Activated CD8-positive, alpha-beta memory T cell treated with anti-CD3 and anti-CD28 coated beads for 24 hours (primary cell): ENCODE measurements around the gene ST7.

Source experiments
- DNase-seq: peaks from one replicate; pipeline ENCODE4 v3.0.0-alpha.2; 2020

Gene ST7

DNA sequence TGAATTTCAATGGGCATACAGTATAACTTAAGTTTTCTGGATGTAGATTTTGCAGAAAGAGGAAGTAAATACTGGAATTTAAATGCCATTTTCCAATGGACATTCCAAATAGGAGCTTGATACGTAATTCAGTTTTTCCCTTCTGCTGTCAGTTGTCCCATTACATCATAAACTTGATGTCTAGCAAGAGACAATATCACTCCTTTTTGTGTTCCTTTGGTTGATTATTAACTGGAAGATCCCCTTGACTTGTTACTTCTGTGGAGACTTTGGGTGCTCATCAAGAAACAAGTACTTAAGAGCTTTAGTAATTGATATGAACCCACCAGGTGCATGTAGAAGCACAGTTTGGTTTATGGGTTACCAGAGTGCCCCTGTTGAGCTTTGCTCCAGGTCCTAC, 116.1 kb downstream of the ST7 start:
- no peak for DNase-seq

DNA sequence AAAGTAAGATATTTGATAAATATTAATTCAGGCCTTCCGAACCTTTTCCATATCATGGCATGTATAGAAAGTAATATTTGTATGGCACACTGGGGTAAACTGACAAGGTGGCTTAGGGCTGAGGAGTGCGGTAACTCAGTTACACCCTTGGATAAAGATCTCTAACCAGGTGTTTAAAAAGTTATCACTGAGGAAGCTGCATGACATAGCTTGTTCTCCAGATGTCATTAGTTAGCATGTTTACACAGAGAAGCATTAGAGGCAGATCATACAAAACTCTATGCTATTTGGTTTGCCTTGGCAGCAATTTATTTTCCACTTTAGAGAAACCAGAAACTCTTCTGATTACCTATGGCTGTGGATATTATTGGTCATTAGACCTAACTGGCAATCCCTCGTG, 118.2 kb downstream of the ST7 start:
- no peak for DNase-seq

DNA sequence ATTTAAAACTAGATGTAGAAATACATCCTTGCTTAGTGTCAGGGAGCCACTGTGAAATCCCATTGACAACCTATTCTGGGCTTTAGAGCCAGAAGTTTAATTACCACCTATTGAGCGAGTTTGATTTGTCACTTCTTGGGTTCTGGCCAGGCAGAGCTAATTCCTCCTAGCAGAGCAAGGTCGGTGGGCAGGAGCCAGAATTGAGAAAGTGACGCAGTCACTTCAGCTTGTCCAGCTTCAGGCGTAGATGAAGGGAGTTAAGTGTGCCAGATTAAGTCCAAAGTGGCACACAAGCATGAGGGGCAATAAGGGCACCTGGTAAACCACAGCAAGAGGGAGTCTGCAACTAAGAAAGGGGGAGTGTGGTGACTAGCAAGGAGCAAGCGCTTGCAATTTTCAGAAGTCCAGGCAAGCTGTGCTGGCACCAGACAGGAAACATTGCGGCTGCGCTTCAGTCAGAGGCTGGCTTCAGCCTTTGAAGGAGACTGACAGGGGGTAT, 119.4 kb downstream of the ST7 start:
- DNase-seq: no peak

DNA sequence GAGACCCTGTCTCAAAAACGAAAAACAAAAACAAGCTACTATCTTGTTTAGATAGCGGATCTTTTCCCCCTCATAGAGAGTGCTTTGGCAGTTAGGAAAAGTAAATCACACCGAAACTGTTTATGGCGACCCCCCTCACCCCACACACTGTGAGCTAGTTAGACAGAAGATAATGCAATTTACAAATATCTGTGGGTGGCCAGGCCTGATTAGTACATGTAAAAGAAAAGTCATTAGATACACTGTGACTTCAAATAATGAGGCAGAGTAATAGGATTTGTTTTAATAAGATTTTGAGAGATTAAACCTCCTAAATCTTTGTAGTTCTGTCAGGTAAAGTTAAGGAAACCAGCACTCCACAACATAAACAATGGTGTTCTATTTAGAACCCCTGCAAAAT, 121.1 kb downstream of the ST7 start:
- no peak for DNase-seq

DNA sequence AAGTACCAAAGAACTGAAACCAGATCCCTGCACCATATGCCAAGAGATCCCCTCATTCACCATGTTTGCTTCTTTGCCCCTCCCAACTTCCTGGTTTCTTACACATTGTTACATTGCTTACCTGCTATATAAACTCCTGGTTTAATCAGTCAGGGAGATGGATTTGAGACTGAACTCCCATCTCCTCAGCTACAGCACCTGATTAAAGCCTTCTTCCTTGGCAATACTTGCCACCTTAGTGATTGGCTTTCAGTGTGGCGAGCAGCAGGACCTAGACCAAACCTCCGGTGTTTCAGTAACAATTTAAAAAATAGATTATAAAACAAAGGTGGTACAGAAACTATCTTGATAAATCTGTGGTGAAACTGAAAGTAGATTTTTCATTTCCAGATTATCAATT, 122.6 kb downstream of the ST7 start:
- DNase-seq: no peak

DNA sequence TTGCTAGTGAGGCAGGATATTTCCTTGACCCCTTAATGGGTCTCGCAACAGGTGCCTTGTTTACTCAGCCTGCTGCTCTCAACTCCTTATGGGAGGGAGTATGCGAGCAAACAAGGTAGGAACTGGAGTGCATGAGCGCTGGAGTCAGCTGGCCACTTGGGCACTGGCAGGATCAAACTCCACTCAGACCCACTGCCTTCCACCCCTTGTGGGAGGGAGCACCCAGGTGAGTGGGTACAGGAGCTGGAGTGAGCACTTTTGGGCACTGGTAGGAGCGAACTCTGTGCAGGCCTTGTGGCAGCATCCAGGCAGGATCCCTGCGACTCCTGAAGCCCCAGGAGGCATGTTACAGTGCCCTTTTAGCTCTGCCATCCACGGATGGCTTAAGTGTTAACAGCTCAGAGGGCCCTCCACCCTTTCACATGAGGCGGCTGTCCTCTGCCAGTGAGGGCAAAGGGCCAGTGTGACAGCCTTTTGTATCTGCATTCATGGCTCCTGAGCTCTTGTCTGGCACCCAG, 123.2 kb downstream of the ST7 start:
- no peak for DNase-seq

DNA sequence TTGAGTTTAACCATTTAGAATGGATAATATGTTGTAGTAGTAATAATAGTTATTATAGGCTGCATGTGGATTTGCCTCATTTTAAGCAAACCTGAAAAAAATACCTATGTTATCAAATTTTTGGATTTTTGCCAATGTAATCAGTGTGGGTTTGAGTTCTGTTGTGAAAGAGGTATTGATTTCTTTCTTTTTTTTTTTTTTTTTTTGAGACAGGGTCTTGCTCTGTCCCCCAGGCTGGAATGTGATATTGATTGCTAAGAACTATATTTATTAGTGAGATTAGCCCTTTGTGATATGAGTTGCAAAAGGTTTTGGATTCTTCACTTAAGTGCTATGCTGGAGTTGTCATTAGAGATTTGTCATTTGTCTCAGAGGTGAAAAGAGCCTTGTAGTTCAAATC, 124.4 kb downstream of the ST7 start:
- no peak for DNase-seq

DNA sequence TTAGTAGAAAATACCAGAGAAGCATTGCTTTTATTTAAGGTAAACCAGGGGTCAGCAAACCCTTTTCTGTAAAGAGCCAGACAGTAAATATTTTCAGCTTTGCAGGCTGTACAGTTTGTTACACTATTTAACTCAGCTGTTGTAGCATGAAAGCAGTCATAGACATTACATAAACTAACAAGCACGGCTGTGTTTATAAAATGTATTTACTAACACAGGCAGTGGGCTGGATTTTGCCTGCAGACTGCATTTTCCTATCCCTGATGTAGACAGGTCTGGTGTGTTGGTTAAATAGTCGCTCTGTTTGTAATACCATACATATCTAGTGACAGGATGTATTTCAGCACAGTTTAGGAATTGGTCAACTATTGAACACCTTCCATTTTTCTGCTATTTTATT, 129.3 kb downstream of the ST7 start:
- no peak for DNase-seq

DNA sequence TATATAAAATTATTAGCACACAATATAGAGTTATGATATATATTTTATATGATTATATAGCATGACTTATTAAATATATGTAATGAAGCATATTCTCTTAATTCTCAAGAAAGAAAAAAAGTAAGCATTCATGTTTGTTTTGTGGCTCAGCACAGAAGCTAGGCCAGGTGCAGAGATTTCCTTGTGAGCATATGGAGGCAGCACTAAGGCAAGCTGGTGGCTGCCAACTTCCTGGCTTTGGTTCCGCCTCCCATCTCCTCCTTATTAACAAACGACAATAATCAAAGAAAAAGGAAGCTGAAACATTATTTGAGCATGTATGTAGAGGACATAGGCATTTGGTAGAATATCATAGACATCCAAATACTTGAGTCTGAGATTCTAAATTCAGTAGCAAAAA, 130.3 kb downstream of the ST7 start:
- DNase-seq: no peak

DNA sequence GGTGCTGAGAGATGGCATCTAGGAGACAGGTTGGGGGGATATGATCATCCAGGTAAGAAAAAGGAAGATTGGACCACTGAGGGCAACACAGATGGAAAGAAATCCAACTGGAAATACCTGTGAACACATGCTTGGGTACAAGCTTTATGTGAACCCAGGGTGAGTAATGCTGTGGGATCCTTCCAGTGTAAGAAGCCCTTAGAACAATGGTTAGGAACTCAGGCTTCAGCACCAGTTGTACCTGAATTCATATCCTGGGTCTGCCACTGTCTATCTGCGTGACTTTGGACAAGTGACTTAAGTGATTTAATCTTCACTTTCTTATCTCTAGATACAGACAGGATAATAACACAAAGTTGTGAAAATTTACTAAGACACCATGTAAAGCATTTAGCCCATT, 131.0 kb downstream of the ST7 start:
- no peak for DNase-seq

DNA sequence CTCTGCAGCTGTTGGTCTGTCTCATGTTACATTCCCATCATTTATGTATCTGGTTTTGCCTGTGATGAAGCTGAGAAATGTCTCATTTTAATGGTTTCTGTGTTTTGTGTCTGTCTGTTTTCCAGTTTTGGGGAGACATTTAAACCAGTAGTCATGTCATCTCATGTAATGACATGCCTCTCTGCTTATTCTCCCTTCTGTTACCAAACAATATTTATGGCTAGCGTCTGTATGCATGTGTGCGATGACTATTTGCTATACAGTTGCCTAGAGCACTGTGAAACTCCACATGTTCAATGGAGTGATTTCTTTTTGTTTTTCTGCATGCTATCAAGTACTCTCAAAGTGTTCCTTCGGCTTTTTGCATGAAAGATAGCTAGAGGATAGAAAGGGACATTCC, 132.0 kb downstream of the ST7 start:
- DNase-seq: no peak

DNA sequence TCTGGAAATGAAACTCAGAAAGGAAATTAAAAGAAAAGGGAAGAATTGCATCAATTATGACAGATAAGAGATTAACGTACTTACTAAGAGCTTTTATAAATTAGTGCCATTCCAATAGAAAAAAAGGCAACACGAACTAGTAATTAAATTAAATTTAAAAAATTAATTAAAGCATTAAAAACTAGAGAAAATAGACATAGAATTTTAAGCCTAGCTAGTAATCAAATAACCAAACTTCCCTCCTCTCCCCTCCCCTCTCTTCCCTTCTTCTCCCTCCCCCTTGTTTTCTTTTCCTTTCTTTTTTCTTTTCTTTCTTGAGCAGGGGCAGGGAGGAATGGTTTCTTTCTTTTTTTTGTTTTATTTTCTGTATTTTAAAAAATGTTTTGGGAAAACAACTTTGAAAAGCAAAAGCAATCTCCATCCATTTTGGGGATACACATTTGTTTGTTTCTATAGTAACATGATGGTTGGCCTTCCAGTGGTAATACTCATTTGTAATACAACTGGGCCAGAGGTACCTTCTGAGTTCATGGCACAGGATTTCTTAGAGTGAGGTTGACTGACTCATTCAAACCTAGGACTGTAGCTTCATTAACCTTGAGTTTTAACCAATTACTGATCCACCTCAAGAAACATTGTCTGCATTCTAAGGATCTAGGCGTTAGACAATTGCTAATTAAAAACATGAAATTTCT, 132.6 kb downstream of the ST7 start:
- no peak for DNase-seq

DNA sequence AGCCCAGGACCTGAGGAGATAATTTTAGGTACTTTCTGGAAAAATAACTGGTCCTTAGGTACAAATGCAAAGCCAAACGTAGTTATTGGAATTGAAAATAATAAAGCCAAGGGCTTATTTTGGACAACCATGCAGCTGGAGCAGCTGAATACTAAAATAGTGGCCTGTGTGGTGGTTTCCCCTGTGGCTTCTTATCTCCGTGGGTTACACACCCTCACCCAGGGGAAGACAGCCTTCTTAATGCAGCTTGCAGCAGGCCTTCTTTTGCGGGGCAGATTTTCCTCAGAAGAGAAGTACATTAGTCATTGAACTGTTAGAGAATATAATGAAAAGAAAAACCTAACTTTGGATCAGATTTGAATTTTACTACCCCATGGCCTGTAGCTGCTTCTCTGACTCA, 133.5 kb downstream of the ST7 start:
- DNase-seq: no peak

DNA sequence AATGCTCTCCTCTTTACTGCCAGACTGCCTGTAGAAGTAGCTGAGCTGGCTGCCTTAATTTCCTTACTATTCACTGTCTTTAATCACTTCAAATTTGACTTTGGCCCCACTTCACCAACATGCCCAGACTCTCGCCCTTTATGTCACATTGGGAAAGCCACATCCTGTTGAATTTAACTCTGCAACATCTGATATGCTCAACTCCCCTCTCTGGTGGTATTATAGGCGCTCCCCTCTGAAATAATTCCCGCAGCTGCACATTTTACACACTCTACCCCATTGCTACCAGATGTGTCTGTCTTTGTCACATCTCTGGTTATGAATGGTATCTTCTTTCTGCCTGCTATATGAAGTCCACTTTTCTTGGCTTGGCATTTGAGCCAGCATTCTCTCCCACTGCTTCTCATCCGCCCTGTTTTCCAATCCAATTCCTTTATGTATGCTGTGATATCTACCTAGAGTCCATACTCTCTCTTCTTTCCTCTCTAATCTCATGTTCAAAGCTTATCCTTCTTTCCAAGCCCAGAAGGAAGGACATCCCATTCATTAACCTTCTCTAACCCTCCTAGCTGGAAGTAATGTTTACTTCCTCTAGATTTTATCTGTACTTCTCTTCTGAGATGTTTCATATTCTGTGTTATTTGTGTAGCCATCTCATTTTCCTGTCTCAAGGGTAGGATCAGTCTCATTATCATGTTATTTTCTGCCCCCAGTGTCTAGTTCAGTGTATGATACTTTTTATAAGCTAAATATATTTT, 134.5 kb downstream of the ST7 start:
- no peak for DNase-seq

DNA sequence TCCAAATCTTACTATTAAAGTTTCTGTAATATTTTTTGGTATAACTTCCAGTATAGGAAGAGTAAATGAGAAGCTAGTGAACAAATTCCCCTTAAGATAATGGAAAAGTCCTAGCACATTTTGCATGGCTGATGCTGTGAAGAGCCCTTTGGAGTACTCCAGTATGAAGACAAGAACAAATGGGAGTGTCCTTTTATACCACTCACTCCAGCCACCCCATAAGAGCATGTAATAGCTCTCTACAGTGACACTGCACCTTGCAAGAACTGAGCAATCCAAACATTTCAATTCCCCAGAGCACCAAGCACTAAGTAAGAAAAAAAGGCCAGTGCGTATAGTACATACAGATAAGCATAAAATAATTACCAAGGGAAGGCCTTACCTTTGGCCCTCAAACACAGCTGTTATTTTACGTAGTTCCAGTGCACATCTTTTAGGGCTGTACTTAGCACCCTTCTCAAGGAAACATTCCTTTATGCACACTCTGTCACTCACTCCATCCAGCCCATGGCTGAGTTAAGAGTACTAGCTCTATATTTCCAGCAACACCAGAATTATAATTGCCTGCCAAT, 135.4 kb downstream of the ST7 start:
- no peak for DNase-seq

DNA sequence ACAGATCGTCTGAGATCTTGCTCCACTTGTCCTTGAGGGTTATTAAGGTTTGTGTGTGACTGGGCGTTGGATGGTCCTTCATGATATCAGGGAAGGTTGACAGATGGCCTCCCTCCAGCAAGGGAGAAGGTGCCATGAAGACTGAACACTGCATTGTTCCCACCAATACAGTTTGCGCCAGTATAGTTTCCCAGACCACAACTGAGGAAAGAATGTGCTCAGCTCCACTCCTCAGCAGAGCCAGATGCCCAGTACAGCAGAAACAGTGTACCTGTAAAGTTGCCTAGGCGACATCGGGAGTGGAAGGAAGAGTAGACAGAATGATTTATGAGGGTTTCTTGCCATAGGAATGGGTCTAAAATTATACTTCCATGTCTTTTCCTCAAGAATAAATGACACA, 137.5 kb downstream of the ST7 start:
- no peak for DNase-seq

DNA sequence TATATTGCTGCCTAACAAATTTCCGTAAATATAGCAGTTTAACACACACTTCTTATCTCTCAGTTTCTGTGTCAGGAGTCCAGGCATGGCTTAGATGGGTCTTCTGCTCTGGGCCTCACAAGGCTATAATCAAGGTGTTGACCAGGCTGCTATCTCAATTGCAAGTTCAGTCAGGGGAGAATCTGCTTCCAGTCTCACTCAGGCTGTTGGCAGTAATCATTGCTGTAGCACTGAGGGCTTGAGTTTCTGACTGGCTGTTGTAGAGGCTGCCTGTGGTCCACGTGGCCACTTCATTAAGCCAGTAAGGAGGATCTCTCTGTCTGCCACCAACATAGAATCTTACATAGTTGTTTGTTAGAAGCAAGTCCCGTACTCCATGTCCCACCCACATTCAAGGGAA, 138.4 kb downstream of the ST7 start:
- DNase-seq: no peak

DNA sequence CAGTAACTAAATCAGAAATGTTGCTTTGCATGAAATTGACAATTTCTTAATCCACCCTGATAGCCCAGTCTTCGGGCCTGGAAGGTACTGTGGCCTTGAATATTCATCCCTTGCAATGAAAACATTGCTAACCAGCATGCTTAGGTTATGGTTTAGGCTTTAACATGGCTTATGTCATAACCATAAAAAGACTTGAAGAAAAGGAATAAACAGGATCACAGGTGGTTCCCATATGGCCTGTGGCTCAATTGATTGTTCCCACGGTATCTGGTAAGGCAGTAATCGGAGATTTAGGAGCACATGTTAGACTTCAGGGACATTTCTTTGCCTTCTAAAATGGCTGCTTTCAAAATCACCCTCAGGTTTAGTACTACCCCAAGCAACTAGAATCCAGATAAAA, 139.5 kb downstream of the ST7 start:
- DNase-seq: no peak

DNA sequence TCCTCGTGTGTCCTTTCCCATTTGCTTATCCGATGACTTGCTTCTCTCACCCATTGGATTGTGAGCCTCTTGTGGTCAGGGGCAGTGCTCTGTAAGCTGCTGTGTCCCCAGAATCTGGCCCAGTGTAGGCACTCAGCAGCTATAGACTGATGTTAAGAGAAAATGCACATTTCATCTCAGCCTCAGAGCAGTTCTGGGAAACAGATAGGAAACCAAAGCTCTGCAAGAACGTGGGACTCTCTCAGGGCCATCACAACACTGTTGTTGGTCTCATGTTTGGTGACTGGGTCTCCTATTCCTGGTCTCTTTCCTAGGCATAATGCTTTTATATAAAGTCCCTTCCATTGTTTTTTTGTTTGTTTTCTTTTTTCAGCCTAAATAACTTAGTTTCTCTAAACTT, 141.2 kb downstream of the ST7 start:
- no peak for DNase-seq

DNA sequence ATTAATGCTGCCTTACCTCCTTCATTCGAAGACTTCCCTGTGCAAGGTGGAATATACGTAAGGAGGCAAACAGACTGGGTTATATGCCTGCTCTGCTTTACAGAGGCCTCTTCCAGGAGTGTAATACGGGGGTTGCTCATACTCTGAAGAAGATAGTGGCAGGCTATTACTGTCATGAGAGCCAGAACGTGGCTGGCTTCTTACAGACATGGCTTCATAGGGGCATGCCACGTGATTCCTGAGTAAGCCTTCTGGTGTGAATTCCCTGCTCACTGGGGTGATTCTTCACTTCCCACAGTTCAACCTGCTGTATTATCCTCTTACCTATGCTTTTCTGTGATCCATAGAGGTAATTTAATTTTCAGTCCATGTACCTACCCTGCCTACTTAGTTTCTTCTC, 141.8 kb downstream of the ST7 start:
- DNase-seq: no peak

DNA sequence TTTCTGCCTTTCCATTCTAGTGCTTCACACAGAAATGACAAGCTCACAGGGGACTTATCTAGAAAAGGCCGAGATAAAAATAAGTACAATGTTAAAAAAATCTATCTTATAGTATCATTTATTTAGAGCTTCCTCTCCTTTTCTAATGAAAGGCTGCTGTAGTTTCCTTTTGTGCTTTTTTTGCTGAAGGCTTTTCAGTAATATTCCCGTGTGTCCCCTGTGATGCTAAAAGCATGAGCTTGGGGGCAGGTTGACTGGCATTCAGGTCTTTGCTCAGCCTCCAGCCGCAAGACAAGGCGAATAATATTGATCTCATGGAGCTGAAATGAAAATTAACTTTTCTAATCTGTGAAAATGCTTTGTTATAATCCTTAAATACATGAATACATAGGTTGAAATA, 143.0 kb downstream of the ST7 start:
- no peak for DNase-seq

DNA sequence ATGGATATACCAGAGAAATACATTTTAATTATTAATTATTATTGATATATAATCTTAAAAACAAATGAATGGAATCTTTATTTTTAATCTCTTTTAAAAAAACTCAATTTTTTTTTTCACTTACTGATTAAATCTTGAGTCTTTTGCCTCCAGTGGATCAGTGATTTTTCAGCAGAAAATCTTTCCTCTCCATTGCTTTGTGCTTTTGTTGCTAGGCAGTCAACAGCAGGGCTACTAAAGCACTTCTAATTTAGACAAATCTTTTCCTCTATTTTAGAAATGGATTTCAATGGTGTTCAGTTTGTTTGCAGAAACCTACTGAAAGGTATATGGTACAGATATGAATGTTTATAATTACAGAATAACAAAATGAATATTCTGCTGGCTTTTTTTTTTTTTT, 143.6 kb downstream of the ST7 start:
- no peak for DNase-seq

DNA sequence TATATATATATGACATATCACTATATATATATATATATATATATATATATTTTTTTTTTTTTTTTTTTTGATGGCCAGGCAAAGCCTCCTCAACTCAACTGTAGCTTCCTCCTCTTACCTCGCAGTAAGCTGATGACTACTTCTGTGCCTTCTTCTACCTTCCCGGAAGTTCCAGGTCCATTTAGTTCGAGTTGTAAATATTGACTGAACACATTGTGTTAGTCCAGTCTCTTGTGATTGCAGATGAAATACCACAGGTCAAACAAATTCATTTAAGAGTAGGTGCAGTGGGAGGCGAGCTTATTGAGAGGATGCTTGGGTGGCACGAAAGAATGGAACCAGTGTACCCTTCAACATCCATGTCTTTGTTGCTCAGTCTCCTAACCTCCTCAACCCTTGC, 144.6 kb downstream of the ST7 start:
- no peak for DNase-seq

DNA sequence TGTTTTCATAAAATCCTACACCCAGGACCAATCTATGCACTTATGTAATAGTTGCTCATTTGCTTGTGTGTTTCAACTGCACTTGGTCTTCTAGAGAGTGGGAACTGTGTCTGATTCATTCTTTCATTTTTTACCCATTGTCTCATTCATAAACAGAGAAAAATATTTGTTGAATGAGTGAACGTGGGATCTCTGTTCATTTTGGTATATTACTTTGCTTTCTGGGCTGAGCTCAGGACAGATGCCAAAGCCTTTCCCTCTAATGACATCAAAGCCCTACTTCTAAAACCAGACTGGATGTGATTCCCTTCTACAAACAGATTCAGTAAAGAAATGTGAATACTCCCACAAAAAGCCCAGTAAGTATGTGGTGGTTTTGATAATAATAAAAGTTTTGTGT, 145.2 kb downstream of the ST7 start:
- DNase-seq: no peak
